ENCODE data around the gene CACNA1C.

- TF ChIP-seq CTCF (conservative IDR thresholded peaks at IDR 0.05), result no peak
- TF ChIP-seq EZH2 (IDR thresholded peaks at IDR 0.05; ENCODE audit: low read depth), result no peak
These were observed 575.6 kb downstream of the CACNA1C start for GRCh38 chr12:2628401-2628800.

Measured in PC-9 (cell line).